Suprapubic skin (tissue), 4 donors: Measurements from ENCODE around the gene ZNF69.

Source experiments
- CTCF ChIP-seq, 2 donors: fragments of 200-600 bp in 1 of 2; fragments of 450-650 bp in 1 of 2; sonication (generic) in 1 of 2; IDR thresholded peaks; one replicate each; pipeline ENCODE4 v1.5.1; 2016 to 2019; ENCODE audit warnings: antibody characterized with exemption in 2 of 2, mild to moderate bottlenecking in 1 of 2, moderate library complexity in 1 of 2
- POLR2A ChIP-seq, 2 donors: fragments of 450-650 bp; IDR thresholded peaks; one replicate each; pipeline ENCODE4 v1.6.1; 2017; ENCODE audit warnings: antibody characterized with exemption in 2 of 2, mild to moderate bottlenecking in 2 of 2, moderate library complexity in 2 of 2
- POLR2AphosphoS5 ChIP-seq, 3 donors: sonication (generic); formaldehyde crosslinking; IDR thresholded peaks; one replicate each; pipeline ENCODE4 v1.6.1; 2017; ENCODE audit warnings: antibody characterized with exemption in 3 of 3

- TF ChIP-seq POLR2AphosphoS5 (IDR thresholded peaks at IDR 0.05), result no peak
- TF ChIP-seq CTCF (IDR thresholded peaks at IDR 0.05), result no peak
- no peak for TF ChIP-seq POLR2A (IDR thresholded peaks at IDR 0.05)
These were observed 14.6 kb downstream of the ZNF69 start for GRCh38 chr19:11902228-11902627.
